Gastrocnemius medialis (tissue), 4 donors: Measurements from ENCODE around the gene CCT3.

Source experiments
- POLR2A ChIP-seq, 2 donors: fragments of 450-650 bp; IDR thresholded peaks; one replicate each; pipeline ENCODE4 v1.6.1; 2017; ENCODE audit warnings: antibody characterized with exemption in 2 of 2, mild to moderate bottlenecking in 2 of 2, moderate library complexity in 2 of 2
- TF ChIP-seq, protein P1 (sequence below), 5 experiments: fragments of 450-650 bp in 3 of 5; fragments of 200-600 bp in 2 of 5; sonication (generic) in 2 of 5; IDR thresholded peaks in 4 of 5; conservative IDR thresholded peaks in 1 of 5; 1 replicate in 4 of 5; 2 replicates in 1 of 5; pipeline ENCODE4 v1.5.1; 2016 to 2019; ENCODE audit warnings: antibody characterized with exemption in 5 of 5, mild to moderate bottlenecking in 3 of 5, moderate library complexity in 3 of 5

DNA sequence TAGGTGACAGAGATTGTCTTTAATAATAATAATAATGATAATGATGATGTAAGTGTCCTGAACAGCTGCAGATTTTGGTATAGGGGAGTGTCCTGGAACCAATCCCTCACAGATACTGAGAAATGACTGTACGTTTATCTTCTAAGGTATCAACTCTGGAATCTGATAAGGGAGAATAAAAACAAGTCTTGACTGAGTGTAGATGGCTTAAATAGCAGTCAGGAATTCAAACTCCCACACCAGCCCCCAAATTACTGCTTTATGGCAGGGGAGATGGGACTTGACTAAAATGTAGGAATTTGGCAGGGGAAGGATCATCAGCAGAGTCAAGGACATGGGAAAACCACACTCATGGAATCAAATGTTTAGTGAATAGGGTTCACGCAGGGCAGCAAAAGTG, 32.9 kb downstream of the CCT3 start:
- TF ChIP-seq, protein P1, sequence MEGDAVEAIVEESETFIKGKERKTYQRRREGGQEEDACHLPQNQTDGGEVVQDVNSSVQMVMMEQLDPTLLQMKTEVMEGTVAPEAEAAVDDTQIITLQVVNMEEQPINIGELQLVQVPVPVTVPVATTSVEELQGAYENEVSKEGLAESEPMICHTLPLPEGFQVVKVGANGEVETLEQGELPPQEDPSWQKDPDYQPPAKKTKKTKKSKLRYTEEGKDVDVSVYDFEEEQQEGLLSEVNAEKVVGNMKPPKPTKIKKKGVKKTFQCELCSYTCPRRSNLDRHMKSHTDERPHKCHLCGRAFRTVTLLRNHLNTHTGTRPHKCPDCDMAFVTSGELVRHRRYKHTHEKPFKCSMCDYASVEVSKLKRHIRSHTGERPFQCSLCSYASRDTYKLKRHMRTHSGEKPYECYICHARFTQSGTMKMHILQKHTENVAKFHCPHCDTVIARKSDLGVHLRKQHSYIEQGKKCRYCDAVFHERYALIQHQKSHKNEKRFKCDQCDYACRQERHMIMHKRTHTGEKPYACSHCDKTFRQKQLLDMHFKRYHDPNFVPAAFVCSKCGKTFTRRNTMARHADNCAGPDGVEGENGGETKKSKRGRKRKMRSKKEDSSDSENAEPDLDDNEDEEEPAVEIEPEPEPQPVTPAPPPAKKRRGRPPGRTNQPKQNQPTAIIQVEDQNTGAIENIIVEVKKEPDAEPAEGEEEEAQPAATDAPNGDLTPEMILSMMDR (IDR thresholded peaks at IDR 0.05 in 4 of 5, conservative IDR thresholded peaks at IDR 0.05 in 1 of 5) = no peak
- no peak for TF ChIP-seq POLR2A (IDR thresholded peaks at IDR 0.05)
